Neural progenitor cell (in vitro differentiated cells): ENCODE data around the gene HTR6. TPM values are rescaled to one million over a fixed set of nuclear protein-coding genes. Genes with fewer than 3 reads are reported as not detected.

ENCODE experiments used
- DNase-seq: peaks from one replicate; pipeline ENCODE4 v3.0.0-alpha.2; 2016; ENCODE audit warnings: low spot score
- H2AFZ ChIP-seq: fragments of 200-600 bp; sonication (generic); replicated peaks from 2 replicates; pipeline ENCODE4 v1.6.1; 2016; ENCODE audit warnings: antibody characterized with exemption
- H3F3A ChIP-seq: fragments of 200-600 bp; sonication (generic); 2 replicates; pipeline ENCODE4 v1.6.1; 2016; ENCODE audit warnings: antibody characterized with exemption, low read depth
- H3K27ac ChIP-seq: fragments of 200-600 bp; sonication (generic); 2 replicates; pipeline ENCODE4 v1.5.1; 2016; ENCODE audit warnings: mild to moderate bottlenecking
- H3K27me3 ChIP-seq: fragments of 200-600 bp; sonication (generic); 2 replicates; pipeline ENCODE4 v1.6.1; 2016; ENCODE audit warnings: mild to moderate bottlenecking, moderate library complexity
- H3K36me3 ChIP-seq: fragments of 200-600 bp; sonication (generic); 2 replicates; pipeline ENCODE4 v1.5.1; 2016
- H3K4me1 ChIP-seq: fragments of 200-600 bp; sonication (generic); 2 replicates; pipeline ENCODE4 v1.6.1; 2016; ENCODE audit warnings: mixed run types
- H3K4me2 ChIP-seq: fragments of 200-600 bp; sonication (generic); 2 replicates; pipeline ENCODE4 v1.6.1; 2016
- H3K4me3 ChIP-seq: fragments of 200-600 bp; sonication (generic); 2 replicates; pipeline ENCODE4 v1.5.1; 2016
- H3K79me2 ChIP-seq: fragments of 200-600 bp; sonication (generic); 2 replicates; pipeline ENCODE4 v1.6.1; 2016; ENCODE audit warnings: low read depth
- H3K9ac ChIP-seq: fragments of 200-600 bp; sonication (generic); 2 replicates; pipeline ENCODE4 v1.6.1; 2016
- H3K9me3 ChIP-seq: fragments of 200-600 bp; sonication (generic); 2 replicates; pipeline ENCODE4 v1.5.1; 2016; ENCODE audit warnings: low read depth
- H4K20me1 ChIP-seq: fragments of 200-600 bp; sonication (generic); 2 replicates; pipeline ENCODE4 v1.6.1; 2016; ENCODE audit warnings: low read depth
- H3K27ac Mint-ChIP-seq: 3 replicates; pipeline ENCODE4 v1.8.0; 2021; ENCODE audit warnings: mixed read lengths
- H3K27me3 Mint-ChIP-seq: 2 replicates; pipeline ENCODE4 v1.8.0; 2022; ENCODE audit warnings: low read depth, mild to moderate bottlenecking, inconsistent platforms, moderate library complexity, mixed read lengths; ENCODE audit not compliant: insufficient read depth
- H3K36me3 Mint-ChIP-seq: 3 replicates; pipeline ENCODE4 v1.8.0; 2021; ENCODE audit warnings: mixed read lengths
- H3K4me1 Mint-ChIP-seq: 3 replicates; pipeline ENCODE4 v1.8.0; 2021; ENCODE audit warnings: mixed read lengths
- H3K4me3 Mint-ChIP-seq: 3 replicates; pipeline ENCODE4 v1.8.0; 2021; ENCODE audit warnings: mild to moderate bottlenecking, moderate library complexity, mixed read lengths
- H3K9me3 Mint-ChIP-seq: 3 replicates; pipeline ENCODE4 v1.8.0; 2020; ENCODE audit warnings: mixed read lengths
- CTCF ChIP-seq: fragments of 200-600 bp; sonication (generic); IDR thresholded peaks from 2 replicates; pipeline ENCODE4 v1.5.1; 2017; ENCODE audit warnings: antibody characterized with exemption, mild to moderate bottlenecking
- EZH2 ChIP-seq: fragments of 200-600 bp; sonication (generic); IDR thresholded peaks from 2 replicates; pipeline ENCODE4 v1.6.1; 2017; ENCODE audit warnings: antibody characterized with exemption, mild to moderate bottlenecking, moderate library complexity
- EZH2phosphoT487 ChIP-seq: fragments of 200-600 bp; sonication (generic); IDR thresholded peaks from 2 replicates; pipeline ENCODE4 v1.6.1; 2017; ENCODE audit warnings: antibody characterized with exemption
- total RNA-seq: library from RNA; depleted of rRNA; stranded (reverse); fragments of >200 nt; gene quantifications from 2 replicates; pipeline ENCODE4 v1.2.3, GENCODE V29; 2015; ENCODE audit warnings: low replicate concordance

Gene HTR6
- total RNA-seq, 1 donor from 2014 or later: not detected

- Histone ChIP-seq H3F3A (peaks cover 27% of the 10 kb centered on the region), H3K36me3 (no peaks in the 10 kb centered on the region), H2AFZ (no peak overlapping the region), H4K20me1 (no peaks in the 10 kb centered on the region), H3K4me1 (peaks cover 22% of the 10 kb centered on the region), H3K27ac (no peak overlapping the region), H3K79me2 (no peaks in the 10 kb centered on the region), H3K9ac (no peak overlapping the region), H3K4me2 (no peak overlapping the region), H3K4me3 (no peak overlapping the region), H3K27me3 (no peaks in the 10 kb centered on the region), H3K9me3 (peaks cover 2% of the 10 kb centered on the region)
- peaks cover 7% of the 10 kb centered on the region for H3K9me3 Mint-ChIP-seq
- H3K27me3 Mint-ChIP-seq: peaks cover 25% of the 10 kb centered on the region
- H3K27ac Mint-ChIP-seq: no peak overlapping the region
- H3K36me3 Mint-ChIP-seq: no peaks in the 10 kb centered on the region
- peak overlapping the region; percentile 11 for H3K4me3 Mint-ChIP-seq
- no peak for DNase-seq
- TF ChIP-seq EZH2 (no peak), CTCF (no peak), EZH2phosphoT487 (no peak)
- H3K4me1 Mint-ChIP-seq: peaks cover 25% of the 10 kb centered on the region
Observed at GRCh38 chr1:19728413-19729145, 63.9 kb downstream of the HTR6 start.

GRCh38 chr1:19730232-19730631, 65.6 kb downstream of the HTR6 start:
- TF ChIP-seq EZH2: no peak
- no peak for TF ChIP-seq EZH2phosphoT487
- TF ChIP-seq CTCF: no peak
- H3K4me2 ChIP-seq: no peak overlapping the region
- peaks cover 27% of the 10 kb centered on the region for H3F3A ChIP-seq
- H3K27ac Mint-ChIP-seq: no peak overlapping the region
- DNase-seq: no peak
- H3K27ac ChIP-seq: no peak overlapping the region
- H3K27me3 ChIP-seq: no peaks in the 10 kb centered on the region
- H3K36me3 ChIP-seq: no peaks in the 10 kb centered on the region
- no peak overlapping the region for H3K9ac ChIP-seq
- peaks cover 7% of the 10 kb centered on the region for H3K9me3 Mint-ChIP-seq
- no peaks in the 10 kb centered on the region for H3K79me2 ChIP-seq
- H3K36me3 Mint-ChIP-seq: no peaks in the 10 kb centered on the region
- no peak overlapping the region for H3K4me3 ChIP-seq
- H2AFZ ChIP-seq: no peak overlapping the region
- no peak overlapping the region for H3K4me3 Mint-ChIP-seq
- peaks cover 2% of the 10 kb centered on the region for H3K9me3 ChIP-seq
- H3K4me1 Mint-ChIP-seq: peaks cover 24% of the 10 kb centered on the region
- H3K4me1 ChIP-seq: peaks cover 24% of the 10 kb centered on the region
- peaks cover 35% of the 10 kb centered on the region for H3K27me3 Mint-ChIP-seq
- H4K20me1 ChIP-seq: no peaks in the 10 kb centered on the region

Other genes starting within 250 kb of the HTR6 start
- gene CAPZB, start 179.3 kb upstream of the HTR6 start, total RNA-seq: 134 and 198 TPM in 2 replicates
- gene NBL1, start 20.6 kb upstream of the HTR6 start, total RNA-seq: 2.4 and 7.7 TPM in 2 replicates
- gene TMCO4, start 135.0 kb downstream of the HTR6 start, total RNA-seq: 0.30 and 0.40 TPM in 2 replicates
- gene RNF186, start 150.4 kb downstream of the HTR6 start, total RNA-seq: not detected in 2 replicates
- 22.3 and 28.6 TPM in 2 replicates for gene OTUD3, start 217.5 kb downstream of the HTR6 start, total RNA-seq